MM.1S (cell line): ENCODE measurements around the gene IKBKE.

ENCODE experiments used
- CTCF ChIP-seq: fragments of 300-600 bp; sonication (generic); IDR thresholded peaks from 2 replicates; pipeline ENCODE4 v1.5.1; 2016; ENCODE audit warnings: antibody characterized with exemption, low read length, mixed read lengths
- EZH2 ChIP-seq: fragments of 300-600 bp; sonication (generic); optimal IDR thresholded peaks from 2 replicates; pipeline ENCODE3; 2017; ENCODE audit warnings: low read depth, mild to moderate bottlenecking, antibody characterized with exemption, low read length, mixed read lengths
- EZH2phosphoT487 ChIP-seq: fragments of 300-600 bp; sonication (generic); IDR thresholded peaks from 2 replicates; pipeline ENCODE4 v1.6.1; 2018; ENCODE audit warnings: antibody characterized with exemption, low read length

DNA sequence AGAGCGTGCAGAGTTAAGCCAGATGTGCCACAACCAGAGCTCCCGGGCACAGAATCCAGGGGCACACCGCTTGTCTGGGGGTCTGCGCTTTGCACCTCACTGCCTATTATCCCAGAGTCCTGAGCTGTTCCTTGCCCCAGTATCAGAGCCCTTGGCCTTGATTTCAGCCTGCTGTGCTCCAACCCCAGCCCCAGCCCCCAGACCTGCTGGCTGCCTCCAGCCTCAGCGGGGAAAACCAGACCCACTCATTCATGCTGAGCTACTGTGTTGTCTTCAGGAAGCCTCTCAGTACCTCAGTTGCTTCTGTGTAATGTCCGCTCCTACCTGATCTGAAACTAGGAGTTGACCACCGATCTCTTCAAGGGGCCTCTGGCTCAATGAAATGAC lies 1.1 kb downstream of the IKBKE start:
- TF ChIP-seq CTCF (no peak), EZH2 (no peak), EZH2phosphoT487 (no peak)
